Right lobe of liver (tissue), 4 donors: ENCODE data around the gene DLG2.

Source experiments
- POLR2A ChIP-seq: fragments of 450-650 bp; IDR thresholded peaks from one replicate; pipeline ENCODE4 v1.6.1; 2017; ENCODE audit warnings: antibody characterized with exemption, mild to moderate bottlenecking
- TF ChIP-seq, protein P1 (sequence below), 4 donors: fragments of 200-600 bp in 3 of 4; fragments of 450-650 bp in 1 of 4; IDR thresholded peaks; one replicate each; pipeline versions ENCODE4 v1.5.1 to v1.8.0; 2016 to 2022; ENCODE audit warnings: antibody characterized with exemption in 4 of 4, mild to moderate bottlenecking in 2 of 4
- donor health status: DM: no; HTN: no; CAD: no.
- donor health status: DM: no; HTN: no; CAD: no.
- donor health status: DM: no; HTN: yes; CAD: no.

GRCh38 chr11:83791557-83791956, 1835.6 kb downstream of the DLG2 start:
- TF ChIP-seq, protein P1, sequence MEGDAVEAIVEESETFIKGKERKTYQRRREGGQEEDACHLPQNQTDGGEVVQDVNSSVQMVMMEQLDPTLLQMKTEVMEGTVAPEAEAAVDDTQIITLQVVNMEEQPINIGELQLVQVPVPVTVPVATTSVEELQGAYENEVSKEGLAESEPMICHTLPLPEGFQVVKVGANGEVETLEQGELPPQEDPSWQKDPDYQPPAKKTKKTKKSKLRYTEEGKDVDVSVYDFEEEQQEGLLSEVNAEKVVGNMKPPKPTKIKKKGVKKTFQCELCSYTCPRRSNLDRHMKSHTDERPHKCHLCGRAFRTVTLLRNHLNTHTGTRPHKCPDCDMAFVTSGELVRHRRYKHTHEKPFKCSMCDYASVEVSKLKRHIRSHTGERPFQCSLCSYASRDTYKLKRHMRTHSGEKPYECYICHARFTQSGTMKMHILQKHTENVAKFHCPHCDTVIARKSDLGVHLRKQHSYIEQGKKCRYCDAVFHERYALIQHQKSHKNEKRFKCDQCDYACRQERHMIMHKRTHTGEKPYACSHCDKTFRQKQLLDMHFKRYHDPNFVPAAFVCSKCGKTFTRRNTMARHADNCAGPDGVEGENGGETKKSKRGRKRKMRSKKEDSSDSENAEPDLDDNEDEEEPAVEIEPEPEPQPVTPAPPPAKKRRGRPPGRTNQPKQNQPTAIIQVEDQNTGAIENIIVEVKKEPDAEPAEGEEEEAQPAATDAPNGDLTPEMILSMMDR (IDR thresholded peaks at IDR 0.05): no peak
- TF ChIP-seq POLR2A: no peak
